Esophagus muscularis mucosa (tissue), 4 donors: ENCODE measurements around the gene GPC2. TPM values are rescaled to one million over a fixed set of nuclear protein-coding genes. Genes with fewer than 3 reads are reported as not detected.
"Not testable (repeated sequence)": the region's sequence is repeated elsewhere in the genome, so short reads cannot be mapped to it uniquely, and the experiment has no call there.

Experiments used
- DNase-seq: peaks from one replicate; pipeline ENCODE4 v3.0.0-alpha.2; 2017; ENCODE audit errors: extremely low spot score
- H3K27ac ChIP-seq, 4 donors: fragments of 200-600 bp; sonication (generic); replicated peaks in 1 of 4; 1 replicate in 3 of 4; 2 replicates in 1 of 4; pipeline ENCODE4 v1.5.1; 2016 to 2019; ENCODE audit warnings: mild to moderate bottlenecking in 1 of 4
- H3K27me3 ChIP-seq, 4 donors: fragments of 200-600 bp; sonication (generic); one replicate each; pipeline versions ENCODE4 v1.5.1 to v1.6.0; 2016 to 2019
- H3K36me3 ChIP-seq, 4 donors: fragments of 200-600 bp; sonication (generic); one replicate each; pipeline ENCODE4 v1.5.1; 2016 to 2019
- H3K4me1 ChIP-seq, 4 donors: fragments of 200-600 bp; sonication (generic); one replicate each; pipeline ENCODE4 v1.5.1; 2016 to 2019
- H3K4me3 ChIP-seq, 4 donors: fragments of 200-600 bp; sonication (generic); 1 replicate in 2 of 4; 2 replicates in 2 of 4; pipeline ENCODE4 v1.5.1; 2016 to 2019; ENCODE audit warnings: mild to moderate bottlenecking in 4 of 4, moderate library complexity in 1 of 4
- H3K9me3 ChIP-seq, 4 donors: fragments of 200-600 bp; sonication (generic); 1 replicate in 3 of 4; 2 replicates in 1 of 4; pipeline ENCODE4 v1.5.1; 2016 to 2019
- EP300 ChIP-seq: sonication (generic); formaldehyde crosslinking; IDR thresholded peaks from one replicate; pipeline ENCODE4 v1.6.1; 2017; ENCODE audit warnings: antibody characterized with exemption
- POLR2A ChIP-seq: fragments of 450-650 bp; IDR thresholded peaks from one replicate; pipeline ENCODE4 v1.6.1; 2017; ENCODE audit warnings: antibody characterized with exemption, moderate library complexity, mild to moderate bottlenecking, low read depth
- POLR2AphosphoS5 ChIP-seq, 2 donors: sonication (generic); formaldehyde crosslinking; IDR thresholded peaks; one replicate each; pipeline ENCODE4 v1.6.1; 2017; ENCODE audit warnings: antibody characterized with exemption in 2 of 2
- WGBS: methylation state at CpG from one replicate; pipeline ENCODE4 v1.1.5; 2018; 5-methylcytosine and 5-hydroxymethylcytosine counted together
- intact Hi-C: fragments of 100-400 bp; cut with DNase I; formaldehyde crosslinking; loops from one replicate; pipeline ENCODE4 v1.15.1; 2023
- total RNA-seq, 4 donors: library from RNA; depleted of rRNA; stranded (reverse); fragments of >200 nt; gene quantifications; one replicate each; pipeline versions ENCODE4 v1.1.0 to v1.2.1, GENCODE V29; 2016
- TF ChIP-seq, protein P1 (sequence below), 3 experiments: fragments of 200-600 bp in 2 of 3; fragments of 450-650 bp in 1 of 3; sonication (generic) in 2 of 3; IDR thresholded peaks; one replicate each; pipeline ENCODE4 v1.5.1; 2017 to 2019; ENCODE audit warnings: antibody characterized with exemption in 3 of 3, mild to moderate bottlenecking in 2 of 3, moderate library complexity in 1 of 3

GPC2 gene
- total RNA-seq, 4 donors from 2014 or later: 0.33 to 1.0 (median 0.71) TPM

DNA sequence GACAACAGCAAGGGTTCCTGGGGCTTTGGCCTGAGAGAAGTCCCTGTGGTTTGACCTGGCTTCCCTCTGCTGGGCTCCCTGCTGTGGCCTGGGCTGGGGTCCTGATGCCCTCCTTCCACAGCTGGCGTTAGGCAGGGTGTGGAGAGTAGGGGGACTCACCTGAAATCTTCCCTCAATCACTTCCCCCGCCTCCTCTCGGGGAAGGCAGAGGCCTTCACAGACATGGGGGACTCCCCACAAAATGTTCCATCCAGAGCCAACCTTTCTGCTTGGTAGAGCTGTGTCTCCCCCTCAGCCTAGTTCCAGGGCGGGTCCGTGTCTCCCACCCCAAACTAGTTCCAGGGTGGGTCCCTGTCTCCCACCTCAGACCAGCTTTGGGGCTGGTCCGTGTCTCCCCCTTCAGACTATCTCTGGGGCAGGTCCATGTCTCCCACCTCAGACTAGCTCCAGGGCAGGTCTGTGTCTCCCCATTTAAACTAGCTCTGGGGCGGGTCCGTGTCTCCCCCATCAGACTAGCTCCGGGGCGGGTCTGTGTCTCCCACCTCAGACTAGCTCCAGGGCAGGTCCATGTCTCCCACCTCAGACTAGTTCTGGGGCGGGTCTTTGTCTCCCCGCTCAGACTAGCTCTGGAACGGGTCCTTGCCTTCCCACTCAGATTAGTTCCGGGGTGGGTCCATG, 44.7 kb upstream of the GPC2 start:
- TF ChIP-seq POLR2AphosphoS5 (IDR thresholded peaks at IDR 0.05) (no peak), EP300 (no peak), POLR2A (no peak)
- TF ChIP-seq, protein P1, sequence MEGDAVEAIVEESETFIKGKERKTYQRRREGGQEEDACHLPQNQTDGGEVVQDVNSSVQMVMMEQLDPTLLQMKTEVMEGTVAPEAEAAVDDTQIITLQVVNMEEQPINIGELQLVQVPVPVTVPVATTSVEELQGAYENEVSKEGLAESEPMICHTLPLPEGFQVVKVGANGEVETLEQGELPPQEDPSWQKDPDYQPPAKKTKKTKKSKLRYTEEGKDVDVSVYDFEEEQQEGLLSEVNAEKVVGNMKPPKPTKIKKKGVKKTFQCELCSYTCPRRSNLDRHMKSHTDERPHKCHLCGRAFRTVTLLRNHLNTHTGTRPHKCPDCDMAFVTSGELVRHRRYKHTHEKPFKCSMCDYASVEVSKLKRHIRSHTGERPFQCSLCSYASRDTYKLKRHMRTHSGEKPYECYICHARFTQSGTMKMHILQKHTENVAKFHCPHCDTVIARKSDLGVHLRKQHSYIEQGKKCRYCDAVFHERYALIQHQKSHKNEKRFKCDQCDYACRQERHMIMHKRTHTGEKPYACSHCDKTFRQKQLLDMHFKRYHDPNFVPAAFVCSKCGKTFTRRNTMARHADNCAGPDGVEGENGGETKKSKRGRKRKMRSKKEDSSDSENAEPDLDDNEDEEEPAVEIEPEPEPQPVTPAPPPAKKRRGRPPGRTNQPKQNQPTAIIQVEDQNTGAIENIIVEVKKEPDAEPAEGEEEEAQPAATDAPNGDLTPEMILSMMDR (IDR thresholded peaks at IDR 0.05): no peak
- Histone ChIP-seq H3K4me1 (peaks cover 0 to 4% (median 2%) of the 10 kb centered on the region in 4 donors), H3K9me3 (no peaks in the 10 kb centered on the region), H3K27me3 (no peaks in the 10 kb centered on the region), H3K27ac (no peak overlapping the region), H3K4me3 (no peak overlapping the region), H3K36me3 (peaks cover 0 to 44% (median 28%) of the 10 kb centered on the region in 4 donors)
- no peak for DNase-seq
- WGBS: 93% methylated on average over 14 of the region's 14 CpGs
- intact Hi-C loops: no loop called here

DNA sequence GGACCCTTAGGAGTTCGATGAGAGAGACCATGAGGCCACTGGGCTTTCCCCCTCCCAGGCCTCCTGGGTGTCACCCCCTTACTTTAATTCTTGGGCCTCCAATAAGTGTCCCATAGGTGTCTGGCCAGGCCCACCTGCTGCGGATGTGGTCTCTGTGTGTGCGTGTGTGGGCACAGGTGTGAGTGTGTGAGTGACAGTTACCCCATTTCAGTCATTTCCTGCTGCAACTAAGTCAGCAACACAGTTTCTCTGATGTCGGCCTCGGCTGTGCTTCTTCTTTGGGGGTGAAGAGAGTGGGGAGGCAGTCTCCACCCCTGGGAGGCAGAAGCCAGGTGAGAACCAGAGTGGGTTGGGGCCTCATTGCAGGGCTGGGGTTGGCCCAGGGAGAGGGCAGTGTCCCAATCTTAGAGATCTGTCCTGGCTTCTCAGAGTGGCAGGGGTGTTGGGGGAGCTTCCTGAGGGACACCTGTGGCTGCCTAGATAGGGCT, 44.1 kb upstream of the GPC2 start:
- Histone ChIP-seq H3K9me3 (no peaks in the 10 kb centered on the region), H3K4me3 (no peak overlapping the region), H3K36me3 (peaks cover 0 to 41% (median 28%) of the 10 kb centered on the region in 4 donors), H3K27ac (no peak overlapping the region), H3K4me1 (peaks cover 0 to 6% (median 4%) of the 10 kb centered on the region in 4 donors), H3K27me3 (no peaks in the 10 kb centered on the region)
- TF ChIP-seq POLR2A (no peak), EP300 (no peak), POLR2AphosphoS5 (IDR thresholded peaks at IDR 0.05) (no peak)
- TF ChIP-seq, protein P1 (IDR thresholded peaks at IDR 0.05): no peak
- no peak for DNase-seq
- 90% methylated on average over 5 of the region's 5 CpGs for WGBS
- intact Hi-C loops: no loop called here

DNA sequence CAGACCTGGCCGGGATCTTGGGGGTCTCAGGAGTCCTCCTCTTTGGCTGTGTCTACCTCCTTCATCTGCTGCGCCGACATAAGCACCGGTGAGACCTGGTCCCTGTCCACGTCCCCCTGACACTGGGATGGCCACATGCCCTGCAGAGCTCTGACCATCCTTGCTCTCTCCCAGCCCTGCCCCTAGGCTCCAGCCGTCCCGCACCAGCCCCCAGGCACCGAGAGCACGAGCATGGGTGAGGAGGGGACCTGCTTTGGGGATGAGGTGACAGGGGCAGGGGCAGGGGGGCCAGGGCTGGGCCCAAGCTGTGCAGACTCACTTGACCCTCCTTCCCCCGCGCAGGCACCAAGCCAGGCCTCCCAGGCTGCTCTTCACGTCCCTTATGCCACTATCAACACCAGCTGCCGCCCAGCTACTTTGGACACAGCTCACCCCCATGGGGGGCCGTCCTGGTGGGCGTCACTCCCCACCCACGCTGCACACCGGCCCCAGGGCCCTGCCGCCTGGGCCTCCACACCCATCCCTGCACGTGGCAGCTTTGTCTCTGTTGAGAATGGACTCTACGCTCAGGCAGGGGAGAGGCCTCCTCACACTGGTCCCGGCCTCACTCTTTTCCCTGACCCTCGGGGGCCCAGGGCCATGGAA, 43.5 kb upstream of the GPC2 start:
- intact Hi-C loops: no loop called here
- DNase-seq: no peak

DNA sequence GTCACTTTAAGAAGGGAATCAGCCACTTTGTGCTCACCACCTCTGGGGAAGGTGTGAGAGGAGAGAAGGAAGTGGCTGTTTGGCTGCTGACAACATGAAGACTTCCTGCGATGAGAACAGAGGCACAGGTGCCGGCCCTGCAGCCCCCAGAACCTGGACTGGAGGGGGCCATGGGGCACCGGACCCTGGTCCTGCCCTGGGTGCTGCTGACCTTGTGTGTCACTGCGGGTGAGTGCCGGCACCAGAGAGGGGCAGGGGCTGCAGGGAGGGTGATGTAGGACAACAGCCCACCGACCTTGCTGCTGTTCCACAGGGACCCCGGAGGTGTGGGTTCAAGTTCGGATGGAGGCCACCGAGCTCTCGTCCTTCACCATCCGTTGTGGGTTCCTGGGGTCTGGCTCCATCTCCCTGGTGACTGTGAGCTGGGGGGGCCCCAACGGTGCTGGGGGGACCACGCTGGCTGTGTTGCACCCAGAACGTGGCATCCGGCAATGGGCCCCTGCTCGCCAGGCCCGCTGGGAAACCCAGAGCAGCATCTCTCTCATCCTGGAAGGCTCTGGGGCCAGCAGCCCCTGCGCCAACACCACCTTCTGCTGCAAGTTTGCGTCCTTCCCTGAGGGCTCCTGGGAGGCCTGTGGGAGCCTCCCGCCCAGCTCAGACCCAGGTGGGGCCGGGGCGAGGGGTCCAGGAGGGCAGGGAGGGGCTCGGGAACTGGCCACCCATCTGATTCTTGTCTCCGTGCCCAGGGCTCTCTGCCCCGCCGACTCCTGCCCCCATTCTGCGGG, 42.8 kb upstream of the GPC2 start, which contains the start of gene PVRIG:
TSS of gene PVRIG (plus strand) at position 149 of the 785 bp plus-strand sequence. CDS start at position 171, 22 bp downstream.
- not testable (repeated sequence) for H3K27ac ChIP-seq, H3K27me3 ChIP-seq, H3K9me3 ChIP-seq, DNase-seq
- Histone ChIP-seq H3K4me3 (peak within 1 kb of the TSS in 2 of 4 donors; percentile 6 to 25), H3K4me1 (peaks cover 4 to 18% (median 10%) of the 10 kb centered on the region in 4 donors), H3K36me3 (peaks cover 0 to 41% (median 28%) of the 10 kb centered on the region in 4 donors)
- intact Hi-C loops: loop anchor here (5.0 kb wide), 1 partner anchor 88 kb away; no protein-coding TSS in a partner anchor
- WGBS: 88% methylated on average over 11 of the region's 27 CpGs

More for the DNA sequence above, 43.5 kb upstream of the GPC2 start:
- no peaks in the 10 kb centered on the region for H3K27me3 ChIP-seq
- peak overlapping the region in 2 of 4 donors; percentile 6 to 7 for H3K4me3 ChIP-seq
- H3K9me3 ChIP-seq: no peaks in the 10 kb centered on the region
- H3K36me3 ChIP-seq: peaks cover 0 to 41% (median 28%) of the 10 kb centered on the region in 4 donors
- no peak overlapping the region for H3K27ac ChIP-seq
- 88% methylated on average over 13 of the region's 22 CpGs for WGBS
- peaks cover 4 to 12% (median 6%) of the 10 kb centered on the region in 4 donors for H3K4me1 ChIP-seq
- TF ChIP-seq POLR2AphosphoS5 (IDR thresholded peaks at IDR 0.05) (no peak), POLR2A (no peak), EP300 (no peak)
- TF ChIP-seq, protein P1 (IDR thresholded peaks at IDR 0.05): no peak
